GM12864 (cell line): ENCODE results near the gene GALNT2.

ENCODE experiments used
- DNase-seq: peaks from one replicate; pipeline ENCODE4 v3.0.0-alpha.2; 2011; ENCODE audit warnings: low read depth
- H3K4me3 ChIP-seq: 2 replicates; pipeline ENCODE4 v1.5.1; 2011; ENCODE audit warnings: mild to moderate bottlenecking, low read depth, low read length, control low read depth
- TF ChIP-seq, protein P1 (sequence below): IDR thresholded peaks from 2 replicates; pipeline ENCODE4 v1.5.1; 2011; ENCODE audit warnings: low read depth, mild to moderate bottlenecking, moderate library complexity, low read length, control low read depth, inconsistent platforms; ENCODE audit errors: missing control alignments

Gene GALNT2

DNA sequence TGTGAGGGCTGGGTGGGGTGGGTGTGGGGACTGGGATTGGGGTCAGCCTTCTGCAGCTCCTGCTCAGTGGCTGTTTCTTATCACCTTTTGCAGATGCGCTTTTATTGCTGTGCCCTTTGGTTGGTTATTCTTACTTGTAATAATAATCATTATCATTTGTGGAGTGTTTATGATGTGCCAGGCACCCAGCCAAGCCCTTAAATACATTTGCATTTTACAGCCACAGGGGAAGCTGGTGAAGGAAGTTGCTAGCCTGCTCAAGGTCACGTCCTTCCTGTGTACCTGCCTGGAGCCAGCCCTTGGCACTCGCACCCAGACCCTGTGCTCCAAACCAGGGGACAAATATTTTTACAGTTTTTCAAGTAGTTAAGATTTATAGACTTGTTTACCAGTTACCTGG lies 215.1 kb downstream of the GALNT2 start:
- no peak overlapping the region for H3K4me3 ChIP-seq
- TF ChIP-seq, protein P1, sequence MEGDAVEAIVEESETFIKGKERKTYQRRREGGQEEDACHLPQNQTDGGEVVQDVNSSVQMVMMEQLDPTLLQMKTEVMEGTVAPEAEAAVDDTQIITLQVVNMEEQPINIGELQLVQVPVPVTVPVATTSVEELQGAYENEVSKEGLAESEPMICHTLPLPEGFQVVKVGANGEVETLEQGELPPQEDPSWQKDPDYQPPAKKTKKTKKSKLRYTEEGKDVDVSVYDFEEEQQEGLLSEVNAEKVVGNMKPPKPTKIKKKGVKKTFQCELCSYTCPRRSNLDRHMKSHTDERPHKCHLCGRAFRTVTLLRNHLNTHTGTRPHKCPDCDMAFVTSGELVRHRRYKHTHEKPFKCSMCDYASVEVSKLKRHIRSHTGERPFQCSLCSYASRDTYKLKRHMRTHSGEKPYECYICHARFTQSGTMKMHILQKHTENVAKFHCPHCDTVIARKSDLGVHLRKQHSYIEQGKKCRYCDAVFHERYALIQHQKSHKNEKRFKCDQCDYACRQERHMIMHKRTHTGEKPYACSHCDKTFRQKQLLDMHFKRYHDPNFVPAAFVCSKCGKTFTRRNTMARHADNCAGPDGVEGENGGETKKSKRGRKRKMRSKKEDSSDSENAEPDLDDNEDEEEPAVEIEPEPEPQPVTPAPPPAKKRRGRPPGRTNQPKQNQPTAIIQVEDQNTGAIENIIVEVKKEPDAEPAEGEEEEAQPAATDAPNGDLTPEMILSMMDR: no peak
- no peak for DNase-seq

DNA sequence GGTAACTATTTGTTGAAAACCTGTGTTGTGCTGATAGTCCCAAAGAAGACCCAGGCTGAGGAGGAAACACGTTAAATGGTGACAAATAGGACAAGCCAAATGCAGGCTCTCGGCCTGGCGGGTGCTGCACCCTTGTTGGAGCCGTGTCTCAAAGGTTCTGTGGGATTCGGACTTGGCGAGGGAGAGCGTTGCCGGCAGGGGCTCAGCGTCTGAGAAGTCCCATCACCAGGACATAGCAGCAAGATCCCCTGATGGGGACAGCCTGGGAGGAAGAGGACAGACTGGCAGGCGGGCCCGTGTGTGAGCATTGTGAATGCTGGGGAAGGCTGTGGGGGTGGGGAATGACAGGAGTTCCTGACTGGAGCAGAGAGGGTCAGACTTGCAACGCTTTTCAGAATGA lies 216.6 kb downstream of the GALNT2 start:
- no peak for DNase-seq
- TF ChIP-seq, protein P1: no peak
- no peak overlapping the region for H3K4me3 ChIP-seq

DNA sequence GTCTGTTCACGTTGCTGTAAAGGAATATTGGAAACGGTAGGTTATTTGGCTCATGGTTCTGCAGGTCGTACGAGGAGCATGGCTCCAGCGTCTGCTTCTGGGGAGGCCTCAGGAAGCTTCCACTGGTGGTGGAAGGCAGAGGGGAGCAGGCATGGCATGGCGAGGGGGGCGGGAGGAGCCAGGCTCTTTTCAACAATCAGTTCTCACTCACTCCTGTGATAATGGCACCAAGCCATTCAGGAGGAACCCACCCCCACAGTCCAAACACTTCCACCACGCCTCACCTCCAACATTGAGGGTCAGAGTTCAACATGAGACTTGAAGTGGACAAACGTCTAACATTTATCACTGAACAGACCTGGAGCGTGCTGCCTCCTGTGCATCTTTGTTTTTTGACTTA lies 217.9 kb downstream of the GALNT2 start:
- TF ChIP-seq, protein P1: no peak
- H3K4me3 ChIP-seq: no peak overlapping the region
- no peak for DNase-seq

DNA sequence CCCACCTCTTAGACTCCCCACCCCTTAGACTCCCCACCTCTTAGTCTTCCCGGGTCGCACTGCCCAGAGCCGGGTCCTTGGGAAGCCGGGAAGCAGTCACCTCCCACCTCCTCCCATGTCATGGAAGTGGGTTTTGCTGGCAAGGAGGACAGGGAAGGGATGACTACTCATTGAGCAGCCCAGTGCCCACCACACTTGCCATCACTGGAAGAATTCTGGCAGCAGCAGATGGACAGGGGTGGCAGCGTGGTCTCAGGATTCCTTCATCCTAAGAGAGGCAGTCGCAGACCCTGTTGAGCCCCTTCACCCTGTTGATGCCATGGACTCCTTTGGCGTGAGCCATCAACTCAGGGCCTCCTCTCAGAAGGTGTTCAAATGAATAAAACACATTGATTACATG lies 218.3 kb downstream of the GALNT2 start:
- TF ChIP-seq, protein P1: no peak
- DNase-seq: no peak

DNA sequence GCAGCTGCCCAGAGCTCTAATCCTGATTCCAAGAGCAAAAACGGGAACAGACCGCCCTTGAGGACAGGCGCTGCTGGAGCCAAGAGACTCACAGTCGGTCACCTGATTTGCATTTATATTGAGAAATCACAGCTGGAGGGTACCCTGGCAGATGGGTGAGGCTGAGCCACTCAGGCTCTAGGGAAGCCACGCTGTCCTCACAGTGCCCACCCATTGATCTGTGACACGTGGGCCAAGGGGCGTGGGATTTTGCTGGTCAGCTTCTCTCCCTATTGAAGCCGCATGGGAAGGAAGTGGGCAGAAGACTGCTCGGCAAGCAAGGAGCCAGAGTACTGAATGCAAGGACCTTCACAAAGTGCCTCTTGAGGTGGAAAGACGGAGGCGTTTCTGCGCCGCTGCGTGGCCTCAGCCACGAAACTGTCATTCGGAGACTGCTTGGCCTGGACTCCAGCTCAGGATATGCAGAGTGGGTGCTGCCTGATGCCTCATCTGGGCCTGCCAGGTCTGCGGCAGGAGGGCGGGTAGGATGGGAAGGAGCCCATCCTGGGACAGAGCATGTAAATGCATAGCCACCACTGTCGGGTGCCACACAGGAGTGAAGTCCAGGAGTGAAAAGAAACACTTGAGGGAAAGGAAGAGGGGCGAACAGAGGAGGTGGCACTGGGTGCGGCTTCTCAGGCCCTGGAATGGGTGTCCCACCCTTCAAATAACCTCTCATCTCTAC lies 219.3 kb downstream of the GALNT2 start:
- no peak for DNase-seq
- TF ChIP-seq, protein P1: no peak
- H3K4me3 ChIP-seq: no peak overlapping the region

More for the DNA sequence above, 218.3 kb downstream of the GALNT2 start:
- H3K4me3 ChIP-seq: no peak overlapping the region

DNA sequence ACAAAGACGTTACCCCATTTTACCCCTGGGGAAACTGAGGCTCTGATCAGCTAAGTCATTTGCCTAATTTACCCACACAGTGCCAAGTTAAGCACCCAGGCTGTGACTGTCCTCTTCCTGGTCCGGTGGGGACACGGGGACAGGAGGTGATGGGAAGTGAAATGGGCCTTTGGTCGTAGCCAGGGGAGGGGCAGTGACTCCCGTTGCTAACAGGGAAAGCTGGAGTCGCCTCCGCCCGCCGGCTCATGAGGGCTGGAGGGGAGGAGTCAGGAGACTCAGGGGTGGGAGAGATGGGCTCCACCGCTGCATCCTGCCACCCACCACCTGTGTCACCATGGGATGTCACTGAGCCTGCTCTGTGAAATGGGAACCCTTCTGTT lies 219.8 kb downstream of the GALNT2 start:
- TF ChIP-seq, protein P1: no peak
- no peak for DNase-seq
- no peak overlapping the region for H3K4me3 ChIP-seq

DNA sequence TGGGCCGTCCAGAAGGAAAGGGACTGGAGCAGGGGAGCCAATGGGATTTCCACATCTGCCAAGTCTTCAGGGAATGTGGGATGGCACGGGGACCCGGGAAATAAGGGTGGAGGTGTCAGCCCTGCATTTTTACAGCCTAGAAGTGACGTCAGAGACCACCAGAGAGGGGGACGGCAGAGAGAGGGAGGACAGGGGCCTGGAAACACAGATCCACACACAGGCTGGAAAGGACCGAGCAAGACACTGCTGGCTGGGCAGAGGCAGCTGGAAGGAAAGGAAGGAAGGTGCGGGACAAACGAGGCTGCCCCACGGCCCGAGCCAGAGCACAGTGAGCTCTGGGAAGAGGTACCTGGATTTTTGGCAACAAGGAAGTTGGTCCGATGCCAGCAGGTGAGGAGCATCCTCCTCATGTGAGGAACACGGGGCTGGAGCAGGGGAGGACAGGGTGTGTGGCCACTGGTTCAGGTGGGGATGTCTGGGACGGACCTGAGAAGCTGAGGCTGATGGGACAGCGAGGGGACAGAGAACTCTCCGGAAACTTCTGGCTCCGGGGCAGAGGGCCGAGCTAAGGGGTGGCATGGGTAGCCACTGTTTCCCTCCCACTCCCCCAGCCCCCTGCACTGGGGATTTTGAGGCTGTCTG lies 220.8 kb downstream of the GALNT2 start:
- no peak for DNase-seq
- TF ChIP-seq, protein P1: no peak
- H3K4me3 ChIP-seq: no peak overlapping the region
